Measurements from ENCODE around the gene MYL12A.

MYL12A gene

DNA sequence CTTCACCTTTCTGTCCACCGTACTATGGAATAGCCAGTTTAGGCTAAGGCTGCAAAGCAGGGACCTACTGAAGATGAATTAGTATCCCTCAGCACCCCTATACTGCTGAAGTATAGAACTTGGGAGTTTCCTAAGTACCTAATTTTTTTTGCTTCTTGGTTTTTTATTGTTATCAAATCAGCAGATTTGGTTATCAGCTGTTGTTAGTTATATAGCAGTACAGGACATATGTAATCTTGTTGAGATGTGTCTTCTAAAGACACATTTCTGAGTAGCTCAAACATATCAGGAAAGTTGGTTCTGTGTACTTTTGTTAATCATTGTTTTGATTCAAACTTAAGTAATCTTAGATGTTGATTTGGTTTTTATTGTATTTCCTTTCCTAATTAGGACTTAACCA, 5.2 kb downstream of the MYL12A start:
- TF ChIP-seq PATZ1 (CRISPR knock-in tag; IDR thresholded peaks at IDR 0.05; ENCODE audit: borderline replicate concordance) = no peak
- no peak for TF ChIP-seq CSDC2 (CRISPR knock-in tag; IDR thresholded peaks at IDR 0.05)
- no peak for TF ChIP-seq SNAI2 (CRISPR knock-in tag; IDR thresholded peaks at IDR 0.05)
- TF ChIP-seq RARB (CRISPR knock-in tag; IDR thresholded peaks at IDR 0.05) = no peak
- TF ChIP-seq ZFP3 (CRISPR knock-in tag; IDR thresholded peaks at IDR 0.05) = no peak
- TF ChIP-seq ZC3H10 (CRISPR knock-in tag; IDR thresholded peaks at IDR 0.05) = no peak
- TF ChIP-seq ISL1 (CRISPR knock-in tag; IDR thresholded peaks at IDR 0.05) = no peak
- TF ChIP-seq ZNF8 (CRISPR knock-in tag; IDR thresholded peaks at IDR 0.05) = no peak
- TF ChIP-seq ZNF565 (CRISPR knock-in tag; conservative IDR thresholded peaks at IDR 0.05; ENCODE audit: low read depth) = no peak
- TF ChIP-seq OSR1 (CRISPR knock-in tag; IDR thresholded peaks at IDR 0.05) = no peak
- no peak for TF ChIP-seq BACH2 (CRISPR knock-in tag; IDR thresholded peaks at IDR 0.05; ENCODE audit: borderline replicate concordance)
- no peak for TF ChIP-seq ARNTL (CRISPR knock-in tag; IDR thresholded peaks at IDR 0.05; ENCODE audit: borderline replicate concordance, low read depth)
- TF ChIP-seq, protein P1, sequence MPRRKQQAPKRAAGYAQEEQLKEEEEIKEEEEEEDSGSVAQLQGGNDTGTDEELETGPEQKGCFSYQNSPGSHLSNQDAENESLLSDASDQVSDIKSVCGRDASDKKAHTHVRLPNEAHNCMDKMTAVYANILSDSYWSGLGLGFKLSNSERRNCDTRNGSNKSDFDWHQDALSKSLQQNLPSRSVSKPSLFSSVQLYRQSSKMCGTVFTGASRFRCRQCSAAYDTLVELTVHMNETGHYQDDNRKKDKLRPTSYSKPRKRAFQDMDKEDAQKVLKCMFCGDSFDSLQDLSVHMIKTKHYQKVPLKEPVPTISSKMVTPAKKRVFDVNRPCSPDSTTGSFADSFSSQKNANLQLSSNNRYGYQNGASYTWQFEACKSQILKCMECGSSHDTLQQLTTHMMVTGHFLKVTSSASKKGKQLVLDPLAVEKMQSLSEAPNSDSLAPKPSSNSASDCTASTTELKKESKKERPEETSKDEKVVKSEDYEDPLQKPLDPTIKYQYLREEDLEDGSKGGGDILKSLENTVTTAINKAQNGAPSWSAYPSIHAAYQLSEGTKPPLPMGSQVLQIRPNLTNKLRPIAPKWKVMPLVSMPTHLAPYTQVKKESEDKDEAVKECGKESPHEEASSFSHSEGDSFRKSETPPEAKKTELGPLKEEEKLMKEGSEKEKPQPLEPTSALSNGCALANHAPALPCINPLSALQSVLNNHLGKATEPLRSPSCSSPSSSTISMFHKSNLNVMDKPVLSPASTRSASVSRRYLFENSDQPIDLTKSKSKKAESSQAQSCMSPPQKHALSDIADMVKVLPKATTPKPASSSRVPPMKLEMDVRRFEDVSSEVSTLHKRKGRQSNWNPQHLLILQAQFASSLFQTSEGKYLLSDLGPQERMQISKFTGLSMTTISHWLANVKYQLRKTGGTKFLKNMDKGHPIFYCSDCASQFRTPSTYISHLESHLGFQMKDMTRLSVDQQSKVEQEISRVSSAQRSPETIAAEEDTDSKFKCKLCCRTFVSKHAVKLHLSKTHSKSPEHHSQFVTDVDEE (CRISPR knock-in tag; IDR thresholded peaks at IDR 0.05) = no peak
- TF ChIP-seq CSRNP3 (CRISPR knock-in tag; IDR thresholded peaks at IDR 0.05) = no peak
- no peak for TF ChIP-seq PPARA (CRISPR knock-in tag; IDR thresholded peaks at IDR 0.05; ENCODE audit: borderline replicate concordance)
- no peak for TF ChIP-seq ESRRG (CRISPR knock-in tag; IDR thresholded peaks at IDR 0.05)
- no peak for TF ChIP-seq ZNF70 (CRISPR knock-in tag; IDR thresholded peaks at IDR 0.05)
- no peak for TF ChIP-seq GLIS3 (CRISPR knock-in tag; IDR thresholded peaks at IDR 0.05)

GRCh38 chr18:3254725-3255124, 7.1 kb downstream of the MYL12A start:
- no peak for ATAC-seq
- TF ChIP-seq PPARA (CRISPR knock-in tag; IDR thresholded peaks at IDR 0.05; ENCODE audit: borderline replicate concordance) (no peak), ISL1 (CRISPR knock-in tag; IDR thresholded peaks at IDR 0.05) (no peak), ZFP30 (CRISPR knock-in tag; IDR thresholded peaks at IDR 0.05) (no peak), CSRNP3 (CRISPR knock-in tag; IDR thresholded peaks at IDR 0.05) (no peak), ZNF565 (CRISPR knock-in tag; conservative IDR thresholded peaks at IDR 0.05; ENCODE audit: low read depth) (no peak), BACH2 (CRISPR knock-in tag; IDR thresholded peaks at IDR 0.05; ENCODE audit: borderline replicate concordance) (no peak), ARNTL (CRISPR knock-in tag; IDR thresholded peaks at IDR 0.05; ENCODE audit: borderline replicate concordance, low read depth) (no peak), ZFP3 (CRISPR knock-in tag; IDR thresholded peaks at IDR 0.05) (no peak), SNAI2 (CRISPR knock-in tag; IDR thresholded peaks at IDR 0.05) (no peak), ZC3H10 (CRISPR knock-in tag; IDR thresholded peaks at IDR 0.05) (no peak), CSDC2 (CRISPR knock-in tag; IDR thresholded peaks at IDR 0.05) (no peak), PATZ1 (CRISPR knock-in tag; IDR thresholded peaks at IDR 0.05; ENCODE audit: borderline replicate concordance) (no peak), GLIS3 (CRISPR knock-in tag; IDR thresholded peaks at IDR 0.05) (no peak), TCF4 (CRISPR knock-in tag; IDR thresholded peaks at IDR 0.05; ENCODE audit: borderline replicate concordance) (no peak), TOX (CRISPR knock-in tag; IDR thresholded peaks at IDR 0.05; ENCODE audit: borderline replicate concordance) (no peak)
- TF ChIP-seq, protein P1 (CRISPR knock-in tag; IDR thresholded peaks at IDR 0.05) = no peak

More for the DNA sequence above, 5.2 kb downstream of the MYL12A start:
- no peak for ATAC-seq
